Brain pericyte (primary cell): ENCODE measurements around the gene COG8.
"Not testable (repeated sequence)": the region's sequence is repeated elsewhere in the genome, so short reads cannot be mapped to it uniquely, and the experiment has no call there.

Source experiments
- DNase-seq: peaks from one replicate; pipeline ENCODE4 v3.0.0-alpha.2; 2012; ENCODE audit warnings: low read depth, low spot score

Gene COG8

GRCh38 chr16:69339289-69340094 lies at the start of gene COG8, which contains the start of gene NIP7:
Gene COG8 (minus strand): TSS chr16:69339564. CDS start chr16:69339552, 12 bp downstream.
Gene NIP7 (plus strand): TSS chr16:69339772. CDS start chr16:69339830, 58 bp downstream.
- DNase-seq, result peak; percentile 93

GRCh38 chr16:69386596-69386995 lies 47.2 kb upstream of the COG8 start:
- DNase-seq, result no peak

- no peak for DNase-seq
These were observed 45.6 kb upstream of the COG8 start for GRCh38 chr16:69384974-69385373.

- DNase-seq, result no peak
These were observed 43.1 kb upstream of the COG8 start for GRCh38 chr16:69382421-69382820.

GRCh38 chr16:69381231-69381630 lies 41.9 kb upstream of the COG8 start:
- DNase-seq, result no peak

GRCh38 chr16:69378760-69379159 lies 39.4 kb upstream of the COG8 start:
- no peak for DNase-seq

- DNase-seq, result no peak
These were observed 38.7 kb upstream of the COG8 start for GRCh38 chr16:69378036-69378435.

- no peak for DNase-seq
These were observed 37.2 kb upstream of the COG8 start for GRCh38 chr16:69376393-69377059.

GRCh38 chr16:69373019-69373418 lies 33.7 kb upstream of the COG8 start:
- no peak for DNase-seq

GRCh38 chr16:69371564-69371963 lies 32.2 kb upstream of the COG8 start:
- DNase-seq, result no peak

- no peak for DNase-seq
These were observed 29.5 kb upstream of the COG8 start for GRCh38 chr16:69368866-69369265.

GRCh38 chr16:69367980-69368379 lies 28.6 kb upstream of the COG8 start:
- DNase-seq, result no peak

GRCh38 chr16:69366431-69366830 lies 27.1 kb upstream of the COG8 start:
- DNase-seq, result no peak

- DNase-seq, result no peak
These were observed 26.5 kb upstream of the COG8 start for GRCh38 chr16:69365901-69366300.

- DNase-seq, result no peak
These were observed 24.7 kb upstream of the COG8 start for GRCh38 chr16:69364088-69364487.

- no peak for DNase-seq
These were observed 23.9 kb upstream of the COG8 start for GRCh38 chr16:69363281-69363717.

GRCh38 chr16:69360070-69360469 lies 20.7 kb upstream of the COG8 start:
- DNase-seq, result not testable (repeated sequence)

- no peak for DNase-seq
These were observed 12.1 kb upstream of the COG8 start, which contains the start of gene TMED6 for GRCh38 chr16:69351309-69352027. Gene TMED6 (minus strand): TSS chr16:69351786. CDS start chr16:69351753, 33 bp downstream.

- DNase-seq, result no peak
These were observed 11.3 kb upstream of the COG8 start for GRCh38 chr16:69350536-69351133.

- DNase-seq, result no peak
These were observed 10.2 kb upstream of the COG8 start for GRCh38 chr16:69349536-69349935.

GRCh38 chr16:69348222-69348621 lies 8.9 kb upstream of the COG8 start:
- no peak for DNase-seq

GRCh38 chr16:69346683-69347082 lies 7.3 kb upstream of the COG8 start:
- DNase-seq, result no peak
